GM21381 (cell line): ENCODE data around the gene NXT1.
A peak's percentile ranks its signal among the peaks of the same experiment; 100 is the strongest.

ENCODE experiments used
- ATAC-seq: cut with Tn5 transposase; IDR thresholded peaks from one replicate; pipeline ENCODE4 v1.9.1; 2021; ENCODE audit warnings: mild to moderate bottlenecking, moderate library complexity; ENCODE audit not compliant: unreplicated experiment

NXT1 gene

GRCh38 chr20:23358563-23358906, 7.9 kb downstream of the NXT1 start:
- ATAC-seq: no peak

- no peak for ATAC-seq
Observed at GRCh38 chr20:23358923-23359593, 8.5 kb downstream of the NXT1 start.

GRCh38 chr20:23360531-23360930, 9.9 kb downstream of the NXT1 start:
- ATAC-seq: no peak

- ATAC-seq: no peak
Observed at GRCh38 chr20:23361119-23361475, 10.5 kb downstream of the NXT1 start.

- ATAC-seq: peak; percentile 65
Observed at GRCh38 chr20:23361476-23362391, 11.1 kb downstream of the NXT1 start, which contains the start of gene GZF1. Gene GZF1 (plus strand): TSS chr20:23362182. CDS start chr20:23364384, 2,202 bp downstream.

GRCh38 chr20:23362392-23363256, 12.0 kb downstream of the NXT1 start:
- ATAC-seq: peak; percentile 13

- no peak for ATAC-seq
Observed at GRCh38 chr20:23363257-23363649, 12.7 kb downstream of the NXT1 start.

GRCh38 chr20:23365390-23366165, 15.0 kb downstream of the NXT1 start:
- ATAC-seq: no peak

- no peak for ATAC-seq
Observed at GRCh38 chr20:23366384-23366783, 15.8 kb downstream of the NXT1 start.

GRCh38 chr20:23367770-23368169, 17.2 kb downstream of the NXT1 start:
- no peak for ATAC-seq

- no peak for ATAC-seq
Observed at GRCh38 chr20:23368316-23369071, 17.9 kb downstream of the NXT1 start.

- no peak for ATAC-seq
Observed at GRCh38 chr20:23369072-23369823, 18.7 kb downstream of the NXT1 start.

GRCh38 chr20:23370274-23370673, 19.7 kb downstream of the NXT1 start:
- no peak for ATAC-seq

- ATAC-seq: no peak
Observed at GRCh38 chr20:23370873-23371272, 20.3 kb downstream of the NXT1 start.

- ATAC-seq: no peak
Observed at GRCh38 chr20:23371496-23371895, 20.9 kb downstream of the NXT1 start.

GRCh38 chr20:23374441-23374840, 23.9 kb downstream of the NXT1 start:
- no peak for ATAC-seq

- ATAC-seq: no peak
Observed at GRCh38 chr20:23375827-23376226, 25.2 kb downstream of the NXT1 start.

GRCh38 chr20:23379772-23380171, 29.2 kb downstream of the NXT1 start:
- no peak for ATAC-seq

- ATAC-seq: no peak
Observed at GRCh38 chr20:23381876-23382275, 31.3 kb downstream of the NXT1 start.
